HG03342 (cell line): ENCODE results near the gene NACA2.
"Not testable (repeated sequence)": the region's sequence is repeated elsewhere in the genome, so short reads cannot be mapped to it uniquely, and the experiment has no call there.

ENCODE experiments used
- ATAC-seq: cut with Tn5 transposase; IDR thresholded peaks from one replicate; pipeline ENCODE4 v1.9.1; 2021; ENCODE audit warnings: mild to moderate bottlenecking, moderate library complexity; ENCODE audit not compliant: unreplicated experiment

The NACA2 gene

DNA sequence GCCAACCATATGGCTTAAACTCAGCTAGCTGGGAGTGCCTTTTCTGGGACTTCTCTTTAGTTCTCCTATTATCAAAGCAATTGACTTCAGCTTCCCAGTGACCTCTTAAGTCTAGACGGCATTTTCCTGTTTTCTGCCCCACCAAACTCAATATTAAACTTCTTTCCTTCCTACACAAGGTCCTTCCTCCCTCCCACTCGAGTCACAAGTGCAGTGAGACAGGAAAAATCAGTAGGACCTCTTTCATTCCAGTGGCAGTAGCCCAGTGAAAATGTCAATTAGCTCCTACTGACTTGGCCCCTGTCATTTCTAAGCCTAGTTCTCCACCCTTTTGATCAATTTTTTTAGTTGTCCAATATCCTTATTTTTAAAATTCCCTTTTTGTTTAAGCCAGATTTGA, 9.6 kb upstream of the NACA2 start:
- no peak for ATAC-seq

DNA sequence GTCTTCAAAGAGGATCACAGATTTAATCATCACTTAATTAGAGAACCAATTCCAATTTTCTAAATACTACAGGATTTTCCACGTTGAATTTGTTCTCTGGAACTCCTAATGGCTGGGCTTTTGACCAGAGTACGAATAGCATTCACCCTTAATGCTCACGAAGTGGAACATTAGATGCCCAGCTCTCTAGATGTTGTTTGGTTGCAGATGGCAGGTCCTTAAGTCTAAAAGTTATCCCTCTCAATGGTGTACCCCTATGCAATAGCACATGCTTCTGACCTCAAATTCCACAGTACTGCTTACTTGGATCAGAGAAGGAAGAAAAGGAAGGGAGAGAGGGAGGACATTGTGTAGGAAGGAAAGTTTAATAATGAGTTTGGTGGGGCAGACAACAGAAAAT, 8.6 kb upstream of the NACA2 start:
- ATAC-seq, result no peak

DNA sequence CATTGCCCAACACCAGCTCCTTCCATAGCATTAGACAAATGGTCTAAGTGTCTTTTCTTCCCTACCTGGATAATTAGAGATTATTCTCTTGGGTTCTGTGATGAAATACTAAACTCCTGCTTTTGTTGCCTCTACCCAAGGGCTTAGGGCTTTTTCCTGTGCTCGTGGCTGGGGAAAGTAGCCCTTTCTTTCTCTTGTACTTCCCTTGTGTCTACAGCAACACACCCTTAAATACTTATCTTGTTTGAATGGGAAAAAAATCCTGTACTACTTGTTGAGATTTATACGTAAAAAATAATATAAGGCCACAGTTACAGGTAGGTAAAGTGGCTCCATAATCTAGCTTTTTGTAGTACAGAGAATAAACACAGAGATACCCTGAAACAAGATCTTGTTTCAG, 7.0 kb upstream of the NACA2 start:
- no peak for ATAC-seq

DNA sequence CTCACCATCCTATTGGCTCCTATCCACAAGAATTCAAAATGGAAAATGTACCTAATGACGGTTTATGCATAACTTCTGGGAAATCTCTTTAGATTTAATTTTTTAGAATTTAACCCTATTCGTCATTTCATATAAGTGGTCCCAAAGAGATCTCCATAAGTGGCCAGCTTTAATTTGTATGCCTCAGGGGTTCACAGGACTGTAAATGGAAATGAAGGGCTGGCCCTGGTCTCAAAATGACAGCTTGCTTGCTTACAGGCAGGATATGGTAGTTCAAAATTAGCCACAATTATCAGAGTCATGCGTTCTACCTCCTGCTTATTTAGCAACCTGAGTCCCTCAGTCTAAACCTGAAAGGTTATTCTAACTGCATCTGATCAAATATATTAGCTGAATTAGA, 6.6 kb upstream of the NACA2 start:
- no peak for ATAC-seq

DNA sequence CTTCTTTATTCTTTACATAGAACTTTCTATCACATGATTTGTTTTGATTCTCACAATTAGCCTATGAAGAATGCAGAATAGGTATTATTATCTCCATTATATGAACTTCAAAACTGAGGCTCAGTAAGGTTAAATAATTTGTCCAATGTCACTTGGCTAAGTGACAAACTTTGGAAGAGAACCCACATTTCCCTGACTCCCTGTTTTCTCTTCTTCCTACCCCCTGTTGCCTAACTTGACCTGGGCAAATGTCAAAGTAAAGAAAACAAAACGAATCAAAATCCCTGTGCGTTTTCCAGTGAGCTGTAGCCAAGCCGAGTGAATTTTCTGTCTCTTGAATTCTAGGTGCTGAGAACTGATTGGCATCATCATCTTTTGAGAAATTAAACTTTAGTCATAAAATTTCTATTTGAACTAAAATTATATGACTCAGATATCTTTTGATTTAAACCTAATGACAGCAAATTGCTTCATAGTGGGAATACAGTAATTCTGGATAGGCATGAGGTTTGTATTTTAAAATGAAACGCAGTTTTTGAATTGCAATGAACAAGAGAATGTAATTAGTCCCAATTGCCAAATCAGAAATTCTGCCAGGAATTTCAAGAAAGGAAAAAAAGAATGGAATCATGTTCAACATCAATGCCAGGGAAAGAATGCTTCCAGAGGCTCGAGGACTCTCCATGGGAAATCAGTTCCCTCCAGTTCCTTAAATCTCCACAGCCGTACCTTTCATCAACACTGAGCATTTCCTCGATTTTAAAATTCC, 4.6 kb upstream of the NACA2 start:
- no peak for ATAC-seq

DNA sequence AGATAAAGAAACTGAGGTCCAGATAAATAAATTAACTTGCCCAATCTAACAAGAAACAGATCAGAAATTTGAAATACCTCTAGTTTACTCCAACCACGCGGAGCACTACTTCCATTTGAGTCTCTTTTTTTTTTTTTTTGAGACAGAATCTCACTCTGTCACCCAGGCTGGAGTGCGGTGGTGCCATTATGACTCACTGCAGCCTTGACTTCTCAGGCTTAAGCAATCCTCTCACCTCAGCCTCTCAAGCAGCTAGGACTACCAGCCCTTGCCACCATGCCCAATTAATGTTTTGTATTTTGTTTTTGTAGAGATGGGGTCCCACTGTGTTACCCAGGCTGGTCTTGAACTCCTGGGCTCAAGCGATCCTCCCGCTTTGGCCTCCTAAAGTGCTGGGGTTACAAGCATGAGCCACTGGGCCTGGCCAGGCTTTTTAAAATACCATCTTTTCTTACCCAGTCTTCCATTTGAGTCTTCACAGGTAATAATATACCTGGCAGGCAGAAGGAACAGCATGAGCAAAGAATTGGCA, 3.3 kb upstream of the NACA2 start:
- no peak for ATAC-seq

DNA sequence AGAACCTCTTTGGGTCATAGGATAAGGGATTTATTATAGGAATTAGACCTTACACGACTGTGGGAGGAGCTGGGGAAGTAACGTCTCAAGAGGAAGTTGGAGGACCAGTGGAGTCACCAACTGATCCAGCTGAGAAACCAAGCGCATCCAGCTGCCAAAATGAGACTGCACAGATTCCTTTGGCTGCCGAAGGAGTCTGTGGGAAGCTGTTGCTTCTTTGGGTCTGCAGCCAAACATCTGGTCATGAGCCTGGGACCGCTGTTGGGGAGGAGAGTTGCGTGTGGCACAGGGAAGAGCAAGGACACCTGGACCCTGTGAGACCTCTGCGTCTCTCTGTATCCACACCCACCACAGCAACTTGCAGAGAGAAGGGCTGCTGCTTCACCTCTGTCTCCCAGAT, 2.4 kb upstream of the NACA2 start:
- ATAC-seq, result no peak

DNA sequence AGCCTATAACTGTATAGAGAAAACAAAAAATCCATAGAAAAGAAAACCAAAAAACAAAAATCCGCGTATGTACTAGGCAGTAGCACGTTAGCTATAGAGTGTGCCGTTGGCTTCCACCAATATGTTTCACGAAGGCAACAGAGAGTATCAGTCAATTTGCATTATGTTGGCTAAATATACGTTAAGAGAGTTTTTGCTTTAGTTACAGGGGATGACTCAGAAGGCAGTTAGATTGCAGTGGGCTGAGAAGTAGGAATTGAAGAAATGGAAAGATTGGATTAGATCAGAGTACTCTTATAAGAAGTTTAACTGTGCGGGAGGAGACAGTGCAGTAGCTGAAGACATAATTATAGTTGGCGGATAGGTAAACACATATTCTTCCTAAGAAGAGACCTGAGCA, 911 bp upstream of the NACA2 start:
- ATAC-seq, result no peak

DNA sequence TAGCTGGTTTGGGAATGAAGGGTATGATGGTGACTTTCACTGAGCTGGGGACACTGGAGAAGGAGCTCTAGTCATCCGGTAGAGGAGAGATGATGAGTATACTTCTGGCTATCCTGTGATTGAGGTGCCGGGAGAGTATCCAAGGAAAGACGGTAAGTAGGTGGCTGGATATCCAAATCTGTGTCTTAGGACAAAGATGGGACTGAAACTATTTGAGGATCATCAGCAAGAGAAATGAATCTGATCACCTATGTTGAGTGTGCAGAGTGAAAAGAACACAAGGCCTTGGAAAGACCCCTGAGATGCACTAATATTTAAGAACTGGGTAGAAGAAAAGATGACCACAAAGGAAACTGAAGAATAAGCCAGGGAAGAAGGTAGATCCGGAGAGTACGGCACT, 1.0 kb downstream of the NACA2 start:
- no peak for ATAC-seq

DNA sequence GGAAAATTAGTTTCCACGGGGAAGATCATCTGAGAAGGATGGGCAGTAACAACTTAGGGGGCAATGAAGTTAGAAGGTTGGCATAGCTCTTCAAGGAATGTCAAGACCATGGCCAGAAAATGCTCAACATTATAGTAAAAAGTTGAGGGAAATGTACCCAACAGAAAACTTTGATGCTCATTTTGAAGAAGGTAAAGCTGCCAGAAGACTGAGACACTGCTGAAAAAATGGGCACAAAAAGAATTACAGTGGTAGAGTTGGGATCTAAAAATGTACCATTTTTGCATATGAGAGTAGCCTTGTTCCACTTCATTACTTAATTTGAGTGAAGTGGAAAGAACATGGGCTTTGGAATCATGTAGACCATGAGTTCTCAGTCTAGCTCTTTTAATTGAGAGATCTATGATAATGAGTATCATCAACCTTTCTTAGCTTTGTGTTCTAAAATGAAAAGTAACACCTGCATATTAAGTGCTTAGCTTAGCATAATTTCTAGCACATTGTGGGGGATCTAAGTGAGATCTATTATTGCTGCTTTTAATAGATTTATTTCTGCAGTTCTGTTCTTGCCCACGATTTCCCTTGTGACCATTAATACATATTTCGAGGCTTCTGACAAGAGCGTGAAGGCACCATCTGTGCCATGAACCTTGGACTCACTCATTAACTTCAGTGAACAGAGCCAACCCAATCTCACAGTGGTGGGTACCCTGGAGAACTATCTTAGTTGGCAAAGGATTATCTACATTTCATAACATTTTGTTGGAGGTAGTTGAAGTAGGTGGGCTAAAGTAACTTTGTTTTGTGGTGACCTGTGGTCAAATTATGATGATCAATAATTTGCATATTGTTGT, 3.0 kb downstream of the NACA2 start:
- ATAC-seq, result no peak

DNA sequence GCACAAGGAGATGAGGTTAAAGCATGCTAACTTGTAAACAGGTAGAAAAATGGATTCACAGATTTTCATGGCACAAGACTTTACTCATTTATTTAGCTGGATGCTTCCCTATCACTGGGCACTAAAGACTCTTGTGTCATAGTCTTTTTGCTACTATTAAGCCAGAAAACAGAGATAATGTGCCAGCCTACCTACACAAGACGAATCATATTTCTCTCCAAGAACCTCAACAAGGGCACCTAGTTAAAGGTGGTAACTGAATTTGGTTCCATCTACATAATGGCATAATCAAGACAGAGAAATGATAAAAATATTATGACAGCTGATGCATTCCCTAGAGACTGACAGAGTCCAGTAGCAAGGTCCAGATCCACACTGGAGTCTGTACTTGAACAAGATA, 3.8 kb downstream of the NACA2 start:
- no peak for ATAC-seq

DNA sequence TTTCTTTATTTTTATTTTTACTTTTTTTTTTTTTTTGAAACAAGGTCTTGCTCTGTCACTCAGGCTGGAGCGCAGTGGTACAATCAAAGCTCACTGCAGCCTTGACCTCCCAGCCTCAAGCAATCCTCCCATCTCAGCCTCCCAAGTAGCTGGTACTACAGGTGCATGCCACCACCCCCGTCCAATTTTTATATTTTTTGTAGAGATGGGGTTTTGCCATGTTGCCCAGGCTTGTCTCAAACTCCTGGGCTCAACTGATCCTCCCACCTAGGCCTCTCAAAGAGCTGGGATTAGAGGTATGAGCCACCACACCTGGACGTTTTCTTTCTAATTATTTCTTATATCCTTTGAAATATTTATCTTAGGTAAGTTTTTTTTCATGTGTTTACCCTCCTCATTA, 4.4 kb downstream of the NACA2 start:
- not testable (repeated sequence) for ATAC-seq

DNA sequence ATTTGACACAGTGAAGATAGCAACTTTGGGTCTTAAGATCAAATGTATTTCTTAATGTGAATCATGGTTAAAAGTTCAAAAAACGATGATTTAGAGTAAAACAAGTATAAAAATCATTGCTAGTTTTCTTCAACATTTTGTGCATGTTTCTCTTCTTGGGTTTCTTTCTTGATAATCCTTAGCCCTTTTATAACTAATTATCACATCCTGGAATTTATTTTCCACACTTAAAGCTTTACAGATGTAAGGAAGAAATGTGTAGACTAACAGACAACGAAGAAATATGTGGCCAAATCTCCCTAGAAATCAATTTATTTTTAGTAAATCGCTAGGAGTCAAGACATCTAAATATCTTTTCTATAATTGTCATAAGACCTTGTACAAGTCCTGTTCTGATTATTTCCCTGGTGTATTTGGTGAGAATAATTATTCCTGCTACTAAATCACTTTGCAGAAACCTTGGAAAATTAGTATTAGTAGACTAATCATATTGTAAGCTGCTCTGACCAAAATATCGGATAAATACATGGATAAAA, 4.9 kb downstream of the NACA2 start:
- no peak for ATAC-seq

DNA sequence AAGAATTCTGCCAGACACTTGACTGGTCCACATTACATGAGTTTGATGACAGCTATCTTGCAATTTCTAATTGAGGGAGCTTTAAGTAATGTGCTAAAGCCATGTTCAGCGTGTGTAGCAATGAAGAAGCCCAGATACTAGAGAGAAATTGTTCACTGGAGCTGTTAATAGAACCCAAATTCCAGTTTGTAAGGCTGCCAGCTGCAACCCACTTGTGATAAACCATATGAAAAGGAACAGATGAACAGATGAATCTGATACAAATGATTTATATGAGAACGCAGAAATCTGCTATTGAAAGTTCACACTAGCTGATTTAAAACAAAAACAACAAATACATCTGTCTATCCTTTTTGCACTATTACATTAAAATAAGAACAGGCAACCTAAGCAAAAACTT, 6.2 kb downstream of the NACA2 start:
- no peak for ATAC-seq

DNA sequence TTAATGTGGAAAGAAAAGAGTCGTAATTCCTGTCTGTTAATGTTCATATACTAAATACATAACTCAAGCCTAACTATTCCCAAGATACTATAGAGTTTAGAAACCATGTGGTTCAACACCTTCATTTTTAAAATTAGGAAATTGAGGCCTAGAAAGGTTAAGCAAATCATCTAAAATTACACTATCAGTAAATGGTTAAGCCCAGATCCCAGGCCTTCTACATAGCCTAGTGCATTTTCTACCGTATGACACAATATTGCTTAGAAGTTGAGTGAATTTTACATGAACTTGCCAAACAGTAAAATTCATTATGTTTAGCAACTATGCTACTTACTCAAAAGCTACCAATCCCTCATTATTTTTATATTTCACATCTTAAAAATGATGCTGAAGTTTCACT, 6.8 kb downstream of the NACA2 start:
- no peak for ATAC-seq

DNA sequence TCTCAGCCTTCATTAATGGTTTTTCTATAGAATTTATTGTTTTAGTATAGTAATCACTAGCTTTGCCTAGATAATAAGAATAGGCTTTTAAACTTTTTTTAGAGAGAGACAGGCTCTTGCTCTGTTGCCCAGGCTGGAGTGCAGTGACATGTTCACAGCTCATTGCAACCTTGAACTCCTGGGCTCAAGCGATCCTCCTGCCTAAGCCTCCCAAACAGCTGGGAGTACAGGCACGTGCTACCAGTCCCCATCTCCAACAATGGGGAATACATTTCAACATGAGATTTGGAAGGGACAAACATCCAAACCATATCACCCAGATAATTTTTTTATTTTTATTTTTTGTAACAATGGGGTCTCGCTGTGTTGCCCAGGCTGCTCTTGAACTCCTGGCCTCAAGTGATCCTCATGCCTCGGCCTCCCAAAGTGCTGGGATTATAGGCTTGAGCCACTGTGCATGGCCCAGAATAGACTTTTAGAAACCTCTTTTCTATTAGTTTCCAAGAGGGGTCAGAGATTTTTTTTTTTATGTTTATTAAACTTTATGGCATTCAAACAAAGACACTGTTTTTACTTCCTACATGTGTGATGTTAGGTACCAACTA, 7.3 kb downstream of the NACA2 start:
- ATAC-seq, result no peak

DNA sequence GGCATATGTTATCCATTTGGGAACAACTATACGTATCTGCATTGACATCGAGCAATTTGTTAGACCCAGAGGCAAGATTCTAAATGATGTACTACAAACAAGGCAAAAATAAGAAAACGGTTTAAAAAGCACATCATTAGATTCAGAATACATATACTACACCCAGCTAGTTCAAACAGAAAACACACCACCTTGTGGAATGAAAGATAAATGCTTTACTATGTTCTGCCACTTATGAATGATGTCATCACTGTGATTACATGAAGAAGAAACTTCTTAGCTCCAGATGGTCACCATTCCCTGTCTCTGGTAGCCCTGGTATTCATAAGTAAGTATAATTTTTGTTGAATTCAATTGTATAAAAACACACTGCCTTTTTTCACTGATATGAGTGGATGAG, 7.8 kb downstream of the NACA2 start:
- no peak for ATAC-seq

DNA sequence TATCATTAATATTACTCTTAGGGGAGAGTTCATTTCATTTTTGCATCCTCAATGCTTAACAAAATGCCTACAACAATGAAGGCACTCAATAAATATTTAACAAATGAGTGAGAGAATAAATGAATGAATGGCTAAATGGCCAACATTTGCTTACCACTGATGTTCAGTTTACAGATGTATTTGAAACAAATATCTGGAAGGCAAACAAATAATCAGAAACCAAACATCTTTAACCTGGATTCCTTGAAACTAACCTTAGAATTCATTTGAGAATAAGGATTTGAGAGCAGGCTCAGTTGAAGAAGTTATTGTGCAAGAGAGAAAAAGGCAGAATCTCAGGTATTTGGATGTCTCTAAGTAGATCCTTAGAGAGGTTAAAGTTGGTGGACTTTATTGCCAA, 8.4 kb downstream of the NACA2 start:
- ATAC-seq, result no peak

DNA sequence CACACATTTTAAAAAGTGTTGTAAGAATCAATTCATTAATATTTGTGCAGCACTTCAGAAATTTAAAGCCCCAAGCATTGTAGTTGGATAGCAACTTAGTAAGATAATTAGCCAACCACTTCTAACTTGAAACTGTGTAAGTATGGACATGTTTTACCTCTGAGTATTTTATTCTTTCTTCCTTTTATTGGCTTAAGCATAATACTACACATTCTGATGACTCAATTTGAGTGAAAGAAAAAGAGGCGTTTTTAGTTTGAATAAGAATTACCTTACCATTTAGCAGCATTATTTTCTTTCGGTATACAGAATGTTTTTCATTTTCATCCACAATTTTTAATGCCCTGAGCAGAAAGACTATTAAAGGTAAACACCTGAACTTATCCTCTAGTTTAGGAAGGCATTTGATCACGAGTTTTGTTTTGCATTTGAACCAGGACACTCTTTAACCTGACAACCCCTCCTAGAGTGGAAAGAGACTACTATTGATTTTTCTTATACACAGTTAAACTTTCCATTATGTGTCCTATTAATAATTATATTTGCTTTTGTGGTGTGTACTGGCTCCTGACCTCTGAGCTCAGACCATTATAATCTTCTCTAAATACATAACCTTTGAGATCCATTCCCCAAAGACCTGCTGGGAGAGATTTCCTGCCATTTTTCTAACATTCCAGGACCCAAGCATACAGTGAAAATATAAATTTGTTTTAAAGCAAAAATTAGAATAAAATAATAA, 9.2 kb downstream of the NACA2 start:
- no peak for ATAC-seq

DNA sequence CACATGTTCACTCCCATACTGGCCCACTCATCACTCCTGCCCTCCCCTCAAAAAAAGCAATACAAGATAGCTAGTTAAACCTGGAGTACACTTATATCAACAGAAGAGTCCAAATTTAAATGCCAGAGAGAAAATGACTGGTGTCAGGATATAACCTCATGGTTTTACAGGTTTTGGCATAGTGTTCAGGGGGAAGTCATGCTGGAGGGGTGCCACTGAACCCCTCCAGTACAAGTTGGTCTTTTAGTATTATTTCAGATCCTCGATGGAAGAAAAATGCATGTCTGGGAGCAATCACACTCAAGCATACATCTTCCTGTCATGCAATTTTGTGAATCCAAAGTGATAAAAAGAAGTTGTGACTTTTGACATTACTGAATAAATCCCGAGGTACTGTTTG, 10.5 kb downstream of the NACA2 start:
- ATAC-seq, result no peak

DNA sequence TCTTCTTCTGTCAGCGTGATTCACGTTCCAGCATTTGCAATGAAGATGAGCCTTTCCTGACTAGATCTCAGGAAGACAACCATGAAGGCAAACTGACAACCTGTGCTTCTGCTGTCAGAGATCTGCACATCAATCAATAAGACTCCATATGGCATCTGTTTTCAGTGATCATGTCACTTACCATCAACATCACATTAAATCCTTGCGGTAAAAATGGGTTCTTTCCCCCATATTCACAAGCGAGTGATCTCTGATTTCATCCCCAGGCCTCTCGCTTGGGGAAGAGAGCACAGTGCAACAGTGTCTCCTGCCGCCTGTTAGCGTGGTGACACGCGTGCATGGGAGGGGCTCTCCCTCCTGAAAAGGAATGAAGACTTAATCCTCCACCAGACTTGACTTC, 11.1 kb downstream of the NACA2 start:
- no peak for ATAC-seq
